Panc1 (cell line): ENCODE measurements around the gene CASP2. TPM values are rescaled to one million over a fixed set of nuclear protein-coding genes. Genes with fewer than 3 reads are reported as not detected.

ENCODE experiments used
- ATAC-seq: fragments of 200-7000 bp; cut with Tn5 transposase; 2 replicates; pipeline ENCODE4 v1.9.1; 2020; ENCODE audit warnings: mild to moderate bottlenecking, moderate library complexity
- BruUV-seq: library from RNA; stranded (reverse); fragments of 400-500 nt; replicated peaks from 2 replicates; lab custom pipeline; 2021; lab: Mats Ljungman, UMichigan
- CTCF ChIA-PET: fragments of 300-600 bp; sonication (Branson Sonifier 250); formaldehyde crosslinking; loops from one replicate; lab custom pipeline; 2022; ENCODE audit warnings: antibody characterized with exemption; lab: Charles Lee
- POLR2A ChIA-PET: fragments of 300-600 bp; sonication (Branson Sonifier 250); formaldehyde crosslinking; loops from one replicate; lab custom pipeline; 2022; ENCODE audit warnings: antibody characterized with exemption; lab: Charles Lee
- DNase-seq: peaks from one replicate; pipeline ENCODE4 v3.0.0-alpha.2; 2010; ENCODE audit warnings: low read depth, low spot score
- H3K27ac ChIP-seq: 2 replicates; pipeline ENCODE4 v1.5.1; 2011; ENCODE audit warnings: mild to moderate bottlenecking, low read length, inconsistent platforms
- H3K27me3 ChIP-seq: fragments of 200-500 bp; sonication (Bioruptor generic); 2 replicates; pipeline ENCODE4 v1.6.0; 2014; ENCODE audit warnings: low read length, inconsistent platforms; ENCODE audit not compliant: control insufficient read depth, insufficient read depth
- H3K36me3 ChIP-seq: fragments of 200-500 bp; sonication (Bioruptor generic); 2 replicates; pipeline ENCODE4 v1.5.1; 2014; ENCODE audit warnings: inconsistent platforms, mild to moderate bottlenecking, low read length, moderate library complexity; ENCODE audit not compliant: control insufficient read depth, insufficient read depth
- H3K4me1 ChIP-seq: 2 replicates; pipeline ENCODE4 v1.5.1; 2011; ENCODE audit warnings: inconsistent platforms, mild to moderate bottlenecking, low read length, moderate library complexity; ENCODE audit not compliant: control insufficient read depth, insufficient read depth
- H3K4me3 ChIP-seq, 2 experiments: 2 replicates each; pipeline ENCODE4 v1.5.1; 2011 to 2012; ENCODE audit warnings: low read depth in 2 of 2, low read length in 2 of 2, mild to moderate bottlenecking in 2 of 2, inconsistent platforms in 1 of 2, moderate library complexity in 1 of 2
- H3K9me3 ChIP-seq: fragments of 200-500 bp; sonication (Bioruptor generic); 2 replicates; pipeline ENCODE4 v1.5.1; 2014; ENCODE audit warnings: low read depth, mild to moderate bottlenecking, inconsistent platforms, low read length, moderate library complexity; ENCODE audit not compliant: control insufficient read depth, insufficient read depth
- CTCF ChIP-seq: fragments of 450-650 bp; IDR thresholded peaks from 2 replicates; pipeline ENCODE4 v1.5.1; 2017; ENCODE audit warnings: mild to moderate bottlenecking
- POLR2AphosphoS5 ChIP-seq: IDR thresholded peaks from 2 replicates; pipeline ENCODE4 v1.6.1; 2012; ENCODE audit warnings: mild to moderate bottlenecking, low read depth, low read length, moderate library complexity
- REST ChIP-seq, 2 experiments: IDR thresholded peaks; 2 replicates each; pipeline ENCODE4 v1.6.1; 2011 to 2012; ENCODE audit warnings: low read depth in 2 of 2, control low read depth in 1 of 2, low read length in 1 of 2, mild to moderate bottlenecking in 1 of 2, moderate library complexity in 1 of 2; ENCODE audit not compliant: insufficient read depth in 1 of 2
- SIN3A ChIP-seq: IDR thresholded peaks from 2 replicates; pipeline ENCODE4 v1.6.1; 2012; ENCODE audit warnings: low read depth, mild to moderate bottlenecking, low read length, moderate library complexity, borderline replicate concordance; ENCODE audit not compliant: insufficient read depth
- TCF7L2 ChIP-seq: IDR thresholded peaks from 2 replicates; pipeline ENCODE4 v1.6.1; 2011; ENCODE audit warnings: mild to moderate bottlenecking, low read depth, low read length, inconsistent platforms
- in situ Hi-C: cut with HindIII; loops from 2 replicates; pipeline ENCODE4 v1.10.0; 2016; ENCODE audit warnings: low sequenced_read_pairs, low pct_unique_long_range_greater_than_20kb
- intact Hi-C: fragments of 100-400 bp; cut with micrococcal nuclease; formaldehyde crosslinking; loops from one replicate; pipeline ENCODE4 v1.10.0; 2022; ENCODE audit not compliant: unreplicated experiment
- total RNA-seq: library from RNA; stranded (reverse); gene quantifications from one replicate; pipeline ENCODE4 v1.2.1, GENCODE V29; 2021; ENCODE audit not compliant: unreplicated experiment

Gene CASP2
- total RNA-seq, 1 experiment from 2014 or later, result 47.4 TPM

- no TSS peak for BruUV-seq
- CTCF ChIA-PET, result no interaction called here
These were observed 30.6 kb upstream of the CASP2 start for GRCh38 chr7:143257501-143257900.

GRCh38 chr7:143258831-143259230 lies 29.3 kb upstream of the CASP2 start:
- intact Hi-C loops (no loop called here), in situ Hi-C loops (no loop called here)
- Histone ChIP-seq H3K9me3 (no peaks in the 10 kb centered on the region), H3K36me3 (no peaks in the 10 kb centered on the region), H3K4me3 (no peak overlapping the region), H3K4me1 (no peaks in the 10 kb centered on the region), H3K27ac (no peak overlapping the region), H3K27me3 (no peaks in the 10 kb centered on the region)
- TF ChIP-seq POLR2AphosphoS5, result no peak
- no peak for TF ChIP-seq CTCF
- TF ChIP-seq SIN3A, result no peak
- no peak for TF ChIP-seq TCF7L2
- no peak for TF ChIP-seq REST (IDR thresholded peaks at IDR 0.05; ENCODE audit: insufficient read depth in 1 of 2, low read depth in 2 of 2, low read length in 1 of 2)
- no TSS peak for BruUV-seq
- DNase-seq, result no peak
- ChIA-PET CTCF (no interaction called here), POLR2A (no interaction called here)
- ATAC-seq, result no peak

More at GRCh38 chr7:143257501-143257900, 30.6 kb upstream of the CASP2 start:
- H3K9me3 ChIP-seq, result no peaks in the 10 kb centered on the region
- intact Hi-C loops, result no loop called here
- no peaks in the 10 kb centered on the region for H3K36me3 ChIP-seq
- H3K4me1 ChIP-seq, result no peaks in the 10 kb centered on the region
- ATAC-seq (no peak), DNase-seq (no peak)
- H3K27ac ChIP-seq, result no peak overlapping the region
- in situ Hi-C loops, result no loop called here
- H3K27me3 ChIP-seq, result no peaks in the 10 kb centered on the region
- no peak for TF ChIP-seq CTCF
- no peak for TF ChIP-seq REST (IDR thresholded peaks at IDR 0.05; ENCODE audit: insufficient read depth in 1 of 2, low read depth in 2 of 2, low read length in 1 of 2)
- no peak for TF ChIP-seq SIN3A
- POLR2A ChIA-PET, result no interaction called here
- H3K4me3 ChIP-seq, result no peak overlapping the region
